Activated T-helper 1 cell treated with Interleukin-2 at 50 U/mL for 16 hours (primary cell): ENCODE results near the gene IL17RA.
"Not testable (repeated sequence)": the region's sequence is repeated elsewhere in the genome, so short reads cannot be mapped to it uniquely, and the experiment has no call there.

Source experiments
- DNase-seq: peaks from one replicate; pipeline ENCODE4 v3.0.0-alpha.2; 2020; ENCODE audit warnings: low read depth

The IL17RA gene

GRCh38 chr22:17084554-17085276 lies at the start of gene IL17RA:
Gene IL17RA (plus strand): TSS chr22:17085000. CDS start chr22:17085092, 92 bp downstream.
- peak; percentile 93 for DNase-seq

GRCh38 chr22:17035246-17035645 lies 49.6 kb upstream of the IL17RA start:
- no peak for DNase-seq

- DNase-seq: not testable (repeated sequence)
Measured at GRCh38 chr22:17035976-17036841, 48.6 kb upstream of the IL17RA start.

GRCh38 chr22:17036842-17037711 lies 47.7 kb upstream of the IL17RA start:
- not testable (repeated sequence) for DNase-seq

- DNase-seq: no peak
Measured at GRCh38 chr22:17043521-17043920, 41.3 kb upstream of the IL17RA start.

- no peak for DNase-seq
Measured at GRCh38 chr22:17046566-17047348, 38.0 kb upstream of the IL17RA start.

- DNase-seq: no peak
Measured at GRCh38 chr22:17047656-17048055, 37.1 kb upstream of the IL17RA start.

GRCh38 chr22:17056058-17056457 lies 28.7 kb upstream of the IL17RA start:
- no peak for DNase-seq

GRCh38 chr22:17056807-17057206 lies 28.0 kb upstream of the IL17RA start:
- DNase-seq: no peak

- no peak for DNase-seq
Measured at GRCh38 chr22:17057959-17058814, 26.6 kb upstream of the IL17RA start.

GRCh38 chr22:17060126-17060525 lies 24.7 kb upstream of the IL17RA start:
- DNase-seq: no peak

- DNase-seq: no peak
Measured at GRCh38 chr22:17063411-17064106, 21.2 kb upstream of the IL17RA start.

- DNase-seq: no peak
Measured at GRCh38 chr22:17064498-17065100, 20.2 kb upstream of the IL17RA start.

GRCh38 chr22:17065433-17065832 lies 19.4 kb upstream of the IL17RA start:
- DNase-seq: no peak

- DNase-seq: no peak
Measured at GRCh38 chr22:17072877-17073276, 11.9 kb upstream of the IL17RA start.

- no peak for DNase-seq
Measured at GRCh38 chr22:17074648-17075002, 10.2 kb upstream of the IL17RA start.

GRCh38 chr22:17077255-17077654 lies 7.5 kb upstream of the IL17RA start:
- no peak for DNase-seq

- no peak for DNase-seq
Measured at GRCh38 chr22:17079572-17079971, 5.2 kb upstream of the IL17RA start.

GRCh38 chr22:17083255-17083654 lies 1.5 kb upstream of the IL17RA start:
- no peak for DNase-seq
